NT2/D1 (cell line): Measurements from ENCODE around the gene HORMAD2.
"Not testable (repeated sequence)": the region's sequence is repeated elsewhere in the genome, so short reads cannot be mapped to it uniquely, and the experiment has no call there.

Experiments
- DNase-seq: peaks from one replicate; pipeline ENCODE4 v3.0.0-alpha.2; 2011; ENCODE audit warnings: low read depth, low spot score
- H3K27me3 ChIP-seq: 2 replicates; pipeline ENCODE4 v1.6.0; 2011; ENCODE audit warnings: mild to moderate bottlenecking; ENCODE audit not compliant: insufficient read length, insufficient read depth
- H3K36me3 ChIP-seq: 2 replicates; pipeline ENCODE4 v1.6.1; 2011; ENCODE audit warnings: mild to moderate bottlenecking, low read length, mixed read lengths; ENCODE audit not compliant: insufficient read depth, insufficient read length
- H3K4me1 ChIP-seq: 2 replicates; pipeline ENCODE4 v1.5.1; 2011; ENCODE audit not compliant: insufficient read depth, insufficient read length
- H3K4me3 ChIP-seq: 2 replicates; pipeline ENCODE4 v1.5.1; 2011; ENCODE audit warnings: low read depth; ENCODE audit not compliant: insufficient read length
- H3K9ac ChIP-seq: 2 replicates; pipeline ENCODE4 v1.6.0; 2011; ENCODE audit warnings: low read depth; ENCODE audit not compliant: insufficient read length
- H3K9me3 ChIP-seq: 2 replicates; pipeline ENCODE4 v1.5.1; 2011; ENCODE audit warnings: mild to moderate bottlenecking, low read length; ENCODE audit not compliant: insufficient read depth
- SUZ12 ChIP-seq: IDR thresholded peaks from 2 replicates; pipeline ENCODE4 v1.6.1; 2011; ENCODE audit not compliant: insufficient read length, insufficient read depth; ENCODE audit errors: extremely low read depth
- YY1 ChIP-seq: IDR thresholded peaks from 2 replicates; pipeline ENCODE4 v1.6.1; 2011; ENCODE audit not compliant: insufficient read length, insufficient read depth
- ZNF274 ChIP-seq: IDR thresholded peaks from 2 replicates; pipeline ENCODE4 v1.6.1; 2011; ENCODE audit warnings: mild to moderate bottlenecking, low read depth, low read length

The HORMAD2 gene

DNA sequence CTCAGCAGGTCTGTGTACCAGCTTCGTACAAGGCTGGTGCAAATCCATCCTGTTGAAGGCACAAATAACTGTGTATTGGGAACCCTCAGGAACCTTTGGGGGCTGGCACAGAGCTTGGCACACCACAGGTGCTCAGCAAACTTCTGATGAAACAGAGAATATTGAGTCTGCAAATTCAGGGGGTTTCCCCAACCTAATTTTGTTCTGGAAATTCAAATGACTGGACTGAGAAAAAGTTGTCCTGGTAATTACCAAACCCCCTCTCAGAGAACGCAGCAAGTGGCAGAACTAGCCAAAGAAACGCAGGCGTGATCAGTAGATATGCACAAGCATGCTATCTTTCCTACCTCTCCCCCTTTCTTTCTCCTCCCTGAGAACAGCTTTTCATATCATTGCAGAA, 118.7 kb downstream of the HORMAD2 start:
- Histone ChIP-seq H3K9me3 (peaks cover 6% of the 10 kb centered on the region; the same call in 1 of the 2 replicates), H3K27me3 (no peaks in the 10 kb centered on the region), H3K36me3 (no peaks in the 10 kb centered on the region), H3K4me3 (no peak overlapping the region), H3K9ac (no peak overlapping the region), H3K4me1 (peaks cover 3% of the 10 kb centered on the region)
- no peak for DNase-seq
- TF ChIP-seq YY1: no peak
- TF ChIP-seq ZNF274: no peak
- no peak for TF ChIP-seq SUZ12

DNA sequence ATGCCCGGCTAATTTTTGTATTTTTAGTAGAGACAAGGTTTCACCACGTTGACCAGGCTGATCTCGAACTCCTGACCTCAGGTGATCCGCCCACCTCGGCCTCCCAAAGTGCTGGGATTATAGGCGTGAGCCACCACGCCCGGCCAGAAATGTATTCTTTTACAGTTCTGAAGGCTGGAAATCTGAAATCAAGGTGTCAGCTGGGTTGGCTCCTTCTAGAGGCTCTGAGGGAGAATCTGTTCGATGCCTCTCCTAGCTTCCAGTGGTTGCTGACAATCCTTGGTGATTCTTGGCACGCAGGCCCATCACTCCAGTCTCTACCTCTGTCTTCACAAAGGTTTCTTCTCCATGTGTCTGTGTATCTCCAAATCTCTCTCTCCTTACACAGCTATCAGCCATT, 120.6 kb downstream of the HORMAD2 start:
- not testable (repeated sequence) for H3K4me3 ChIP-seq, H3K9ac ChIP-seq, DNase-seq, H3K27me3 ChIP-seq, H3K36me3 ChIP-seq, H3K4me1 ChIP-seq, H3K9me3 ChIP-seq

DNA sequence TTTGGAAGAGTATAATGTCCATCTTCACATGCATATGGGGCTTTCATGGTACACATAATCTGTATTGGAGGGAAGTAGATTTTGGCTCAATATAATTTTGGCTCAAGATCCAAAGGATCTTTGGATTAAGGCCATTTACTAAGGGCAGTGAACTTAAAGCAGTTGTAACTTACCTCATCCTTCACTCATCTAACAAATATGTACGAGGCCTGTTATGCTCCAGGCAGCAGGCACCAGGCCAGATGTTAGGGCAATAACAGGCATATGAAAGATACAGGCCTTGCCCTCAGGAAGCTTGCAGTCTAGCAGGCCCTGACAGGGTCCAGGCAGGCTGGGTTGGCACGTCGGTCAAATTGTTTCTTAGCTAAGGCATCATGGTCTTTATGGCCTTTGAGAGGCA, 121.7 kb downstream of the HORMAD2 start:
- Histone ChIP-seq H3K4me1 (peaks cover 2% of the 10 kb centered on the region), H3K4me3 (no peak overlapping the region), H3K9me3 (peaks cover 6% of the 10 kb centered on the region; the same call in 1 of the 2 replicates), H3K27me3 (no peaks in the 10 kb centered on the region), H3K36me3 (no peaks in the 10 kb centered on the region), H3K9ac (no peak overlapping the region)
- no peak for TF ChIP-seq SUZ12
- TF ChIP-seq YY1: no peak
- no peak for TF ChIP-seq ZNF274
- no peak for DNase-seq

DNA sequence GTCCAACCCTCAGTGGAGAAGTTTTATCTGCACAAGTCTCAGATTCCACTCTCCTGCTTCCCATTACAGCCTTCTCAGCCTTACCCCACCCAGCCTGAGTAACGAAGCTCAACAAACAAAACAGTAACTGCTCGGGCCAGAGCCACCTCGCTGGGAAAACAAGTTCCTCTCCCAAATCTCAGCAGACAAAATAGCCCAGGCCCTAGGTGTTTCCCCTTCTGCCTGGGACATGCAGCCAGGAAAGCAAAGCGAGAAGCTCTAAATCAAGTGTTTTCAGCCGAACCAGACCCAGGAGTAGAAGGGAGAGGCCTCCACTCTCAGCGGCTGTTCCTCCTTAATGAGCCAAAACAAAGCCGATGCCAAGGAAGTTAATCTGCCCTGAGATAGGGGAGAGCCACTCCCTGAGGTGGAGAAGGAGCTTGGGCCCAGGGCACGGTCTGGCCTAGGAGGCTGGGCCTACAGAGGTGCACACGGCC, 122.3 kb downstream of the HORMAD2 start:
- Histone ChIP-seq H3K4me1 (peaks cover 4% of the 10 kb centered on the region), H3K9me3 (peaks cover 6% of the 10 kb centered on the region; the same call in 1 of the 2 replicates), H3K4me3 (no peak overlapping the region), H3K9ac (no peak overlapping the region), H3K27me3 (peaks cover 3% of the 10 kb centered on the region), H3K36me3 (no peaks in the 10 kb centered on the region)
- no peak for DNase-seq
- TF ChIP-seq ZNF274 (no peak), SUZ12 (no peak), YY1 (no peak)

DNA sequence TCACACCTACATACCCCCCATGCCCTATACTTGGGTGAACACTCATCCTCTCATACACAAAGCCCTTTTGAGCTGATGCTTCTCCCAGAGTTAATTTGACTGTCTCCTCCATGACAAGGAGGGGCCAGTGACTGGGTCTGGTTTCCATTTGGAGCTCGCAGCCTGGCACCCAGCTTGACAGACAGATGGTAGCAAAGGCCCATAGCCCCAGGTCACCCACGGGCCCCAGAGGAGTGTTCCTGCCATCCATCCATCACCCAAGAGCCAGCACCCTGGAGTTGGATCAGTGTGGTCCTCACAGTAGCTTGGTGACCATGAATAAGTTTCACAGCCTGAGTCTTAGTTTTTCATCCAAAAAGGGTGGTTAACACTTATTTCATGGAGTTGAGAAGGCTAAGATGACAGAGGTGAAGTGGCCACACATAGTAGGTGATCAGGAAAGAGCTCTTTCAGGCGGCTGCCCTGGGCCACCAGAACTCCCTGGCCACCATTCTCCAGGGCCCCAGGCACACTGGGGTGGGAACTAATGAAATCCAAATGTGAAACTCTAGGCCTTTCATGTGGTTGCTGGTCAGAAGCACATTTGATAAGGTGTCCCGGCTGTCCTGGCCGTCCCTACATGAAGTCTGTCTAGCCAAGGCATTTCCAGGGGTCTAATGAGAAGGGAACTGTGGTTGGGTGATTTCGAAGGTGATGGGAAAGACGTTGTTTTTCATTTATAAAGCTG, 123.9 kb downstream of the HORMAD2 start:
- no peak overlapping the region for H3K9ac ChIP-seq
- DNase-seq: no peak
- peaks cover 14% of the 10 kb centered on the region for H3K27me3 ChIP-seq
- H3K9me3 ChIP-seq: no peaks in the 10 kb centered on the region; the same call in 1 of the 2 replicates
- no peak overlapping the region for H3K4me3 ChIP-seq
- H3K4me1 ChIP-seq: peaks cover 8% of the 10 kb centered on the region
- TF ChIP-seq SUZ12: no peak
- TF ChIP-seq ZNF274: no peak
- no peak for TF ChIP-seq YY1
- H3K36me3 ChIP-seq: no peaks in the 10 kb centered on the region

DNA sequence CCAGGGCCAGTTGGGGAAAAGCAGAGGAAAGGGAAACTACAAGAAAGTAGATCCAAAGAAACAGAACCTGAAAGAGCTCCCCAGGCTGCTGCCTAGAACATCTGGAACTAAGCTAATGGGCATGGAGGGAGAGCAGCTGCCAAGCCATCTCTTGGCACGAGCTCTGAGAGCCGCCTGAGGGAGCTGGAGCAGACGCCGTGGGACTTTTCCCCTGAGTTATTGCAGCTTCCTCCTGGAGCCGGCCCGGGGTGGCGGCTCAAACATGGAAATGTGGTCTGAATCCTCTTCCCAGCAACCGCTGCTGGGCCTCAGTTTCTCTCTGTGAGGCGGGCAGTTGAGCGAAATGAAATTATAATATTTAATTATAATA, 124.5 kb downstream of the HORMAD2 start:
- Histone ChIP-seq H3K9me3 (no peaks in the 10 kb centered on the region; the same call in 1 of the 2 replicates), H3K4me1 (peaks cover 11% of the 10 kb centered on the region), H3K27me3 (peaks cover 19% of the 10 kb centered on the region), H3K4me3 (no peak overlapping the region), H3K9ac (no peak overlapping the region), H3K36me3 (no peaks in the 10 kb centered on the region)
- TF ChIP-seq SUZ12: no peak
- no peak for DNase-seq

DNA sequence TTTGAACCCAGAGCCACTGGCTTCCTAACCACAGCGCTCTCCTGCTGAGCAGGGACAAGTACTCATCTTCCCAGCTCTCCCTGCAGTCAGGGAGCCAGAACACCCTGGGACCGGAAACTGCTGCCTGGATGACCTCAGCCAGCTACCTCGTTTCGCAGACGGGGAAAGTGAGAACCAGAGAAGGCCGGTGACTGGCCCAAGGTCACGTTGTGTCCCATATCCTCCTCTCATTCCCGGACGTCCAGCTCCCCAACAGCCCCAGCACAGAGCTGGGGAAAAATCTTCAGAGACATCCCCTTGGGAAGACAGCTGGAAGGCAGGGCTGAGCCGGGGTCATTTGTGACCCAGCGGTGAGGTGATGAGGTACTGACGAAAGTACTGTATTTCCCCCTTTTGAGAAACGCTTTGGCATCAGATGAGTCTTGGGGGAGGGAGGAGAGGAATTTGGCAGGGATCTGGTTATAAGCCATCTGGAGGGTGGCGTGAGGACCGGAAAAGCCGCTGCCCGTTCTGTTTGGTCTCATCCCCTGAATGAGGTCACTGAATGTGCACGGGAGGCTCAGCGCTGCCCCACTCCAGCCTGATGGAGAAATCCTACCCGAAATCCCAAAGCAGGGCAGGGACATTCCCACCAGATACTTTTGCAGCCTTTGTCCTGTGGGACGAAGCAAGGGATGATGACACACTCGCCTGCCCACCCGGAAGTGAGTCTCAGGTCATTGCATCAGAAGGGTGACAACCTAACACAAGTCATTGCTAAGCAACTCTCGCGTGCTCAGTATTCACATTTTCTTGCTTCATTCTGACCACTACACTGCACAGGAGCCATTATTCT, 125.2 kb downstream of the HORMAD2 start:
- H3K9me3 ChIP-seq: no peaks in the 10 kb centered on the region; the same call in 1 of the 2 replicates
- DNase-seq: no peak
- H3K36me3 ChIP-seq: no peaks in the 10 kb centered on the region
- H3K27me3 ChIP-seq: peaks cover 21% of the 10 kb centered on the region
- H3K9ac ChIP-seq: no peak overlapping the region
- peaks cover 11% of the 10 kb centered on the region for H3K4me1 ChIP-seq
- no peak for TF ChIP-seq ZNF274
- no peak for TF ChIP-seq YY1
- no peak for TF ChIP-seq SUZ12
- H3K4me3 ChIP-seq: no peak overlapping the region

DNA sequence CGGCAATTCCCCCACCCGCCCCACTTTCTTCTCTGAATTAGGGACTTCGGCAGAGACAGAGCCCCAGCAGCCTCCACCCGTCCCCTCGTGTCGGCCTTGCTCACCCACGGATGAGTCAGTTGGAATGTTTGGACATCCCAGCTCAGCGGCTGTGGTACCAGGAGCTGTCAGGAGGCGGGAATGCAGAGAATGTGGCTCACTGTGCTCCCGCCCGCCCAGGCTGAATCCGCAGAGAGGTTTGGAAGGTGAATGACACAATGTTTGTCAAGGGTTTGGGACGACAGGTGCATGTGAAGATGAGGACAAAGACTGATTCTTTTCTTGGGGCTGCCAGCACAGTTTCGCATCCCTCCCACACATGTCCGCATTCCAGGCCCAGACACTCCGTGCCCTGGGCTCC, 126.7 kb downstream of the HORMAD2 start:
- no peak for DNase-seq
- Histone ChIP-seq H3K4me1 (peaks cover 14% of the 10 kb centered on the region), H3K9me3 (no peaks in the 10 kb centered on the region; the same call in 1 of the 2 replicates), H3K27me3 (peaks cover 21% of the 10 kb centered on the region), H3K36me3 (no peaks in the 10 kb centered on the region), H3K4me3 (no peak overlapping the region), H3K9ac (no peak overlapping the region)
- no peak for TF ChIP-seq YY1
- no peak for TF ChIP-seq SUZ12
- TF ChIP-seq ZNF274: no peak
